ENCODE data around the gene PCNA.

The PCNA gene

DNA sequence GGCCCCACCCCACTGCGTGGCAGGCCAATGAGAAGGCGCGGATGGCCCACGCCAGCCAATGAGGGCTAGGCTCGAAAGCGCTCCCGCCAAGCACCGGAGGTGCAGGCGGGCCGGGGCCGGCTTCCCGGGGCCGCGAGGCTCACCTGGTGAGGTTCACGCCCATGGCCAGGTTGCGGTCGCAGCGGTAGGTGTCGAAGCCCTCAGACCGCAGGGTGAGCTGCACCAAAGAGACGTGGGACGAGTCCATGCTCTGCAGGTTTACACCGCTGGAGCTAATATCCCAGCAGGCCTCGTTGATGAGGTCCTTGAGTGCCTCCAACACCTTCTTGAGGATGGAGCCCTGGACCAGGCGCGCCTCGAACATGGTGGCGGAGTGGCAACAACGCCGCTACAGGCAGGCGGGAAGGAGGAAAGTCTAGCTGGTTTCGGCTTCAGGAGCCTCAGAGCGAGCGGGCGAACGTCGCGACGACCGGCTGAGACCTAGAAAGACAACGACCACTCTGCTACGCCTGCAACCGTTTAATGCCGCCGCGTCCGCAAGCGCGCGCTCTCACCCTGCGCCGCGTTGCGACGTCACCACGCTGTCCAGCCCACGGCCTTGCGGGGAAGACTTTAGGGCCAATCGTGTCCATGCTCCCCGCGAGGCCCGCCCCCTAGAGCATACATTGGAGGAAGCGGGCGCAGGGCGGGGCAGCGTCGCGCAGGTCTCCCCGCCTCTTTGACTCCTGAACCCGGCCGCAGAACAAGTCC is at the start of gene PCNA:
Gene PCNA (minus strand): TSS at position 524 of the 750 bp plus-strand sequence. CDS start 160 bp downstream, at position 364.
- DNase-seq (ENCODE audit: low spot score), result peak; percentile 94

DNA sequence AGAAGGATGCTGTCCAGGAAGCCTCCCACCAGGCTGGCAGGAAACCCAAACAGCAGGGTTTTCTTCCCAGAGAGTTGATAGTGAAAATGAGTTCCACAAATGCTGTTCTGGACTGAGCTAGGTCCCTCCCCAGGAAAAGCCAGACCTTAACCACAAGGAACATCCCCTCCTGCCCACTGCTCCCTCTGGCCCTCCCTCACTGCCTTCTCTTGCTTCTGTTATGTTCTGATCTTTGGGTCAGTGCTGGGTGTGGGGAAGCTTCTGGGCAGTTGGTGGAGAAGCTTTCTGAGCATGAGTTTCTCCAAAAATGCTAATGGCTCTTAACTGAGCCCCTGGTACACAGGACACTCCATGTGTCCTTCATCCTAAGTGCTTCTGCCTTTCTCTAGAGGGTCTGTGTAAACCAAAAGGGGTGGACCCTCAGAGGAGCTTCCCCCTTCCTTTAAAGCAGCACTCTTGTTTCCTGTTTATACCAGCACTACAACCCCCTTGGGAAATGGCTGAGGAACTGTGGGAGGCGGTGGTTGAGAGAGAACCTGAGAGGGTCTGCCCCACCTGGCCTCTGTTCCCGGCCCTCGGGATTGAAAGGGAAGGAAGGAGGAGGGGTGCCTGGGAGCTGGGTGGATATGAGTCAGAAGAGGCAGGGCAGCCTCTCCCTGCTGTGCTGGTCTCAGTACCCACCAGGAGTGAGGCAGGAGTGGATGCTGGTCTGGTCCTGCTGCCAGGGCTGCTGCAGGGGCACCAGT is 49.1 kb upstream of the PCNA start:
- DNase-seq (ENCODE audit: low spot score), result peak; percentile 57

DNA sequence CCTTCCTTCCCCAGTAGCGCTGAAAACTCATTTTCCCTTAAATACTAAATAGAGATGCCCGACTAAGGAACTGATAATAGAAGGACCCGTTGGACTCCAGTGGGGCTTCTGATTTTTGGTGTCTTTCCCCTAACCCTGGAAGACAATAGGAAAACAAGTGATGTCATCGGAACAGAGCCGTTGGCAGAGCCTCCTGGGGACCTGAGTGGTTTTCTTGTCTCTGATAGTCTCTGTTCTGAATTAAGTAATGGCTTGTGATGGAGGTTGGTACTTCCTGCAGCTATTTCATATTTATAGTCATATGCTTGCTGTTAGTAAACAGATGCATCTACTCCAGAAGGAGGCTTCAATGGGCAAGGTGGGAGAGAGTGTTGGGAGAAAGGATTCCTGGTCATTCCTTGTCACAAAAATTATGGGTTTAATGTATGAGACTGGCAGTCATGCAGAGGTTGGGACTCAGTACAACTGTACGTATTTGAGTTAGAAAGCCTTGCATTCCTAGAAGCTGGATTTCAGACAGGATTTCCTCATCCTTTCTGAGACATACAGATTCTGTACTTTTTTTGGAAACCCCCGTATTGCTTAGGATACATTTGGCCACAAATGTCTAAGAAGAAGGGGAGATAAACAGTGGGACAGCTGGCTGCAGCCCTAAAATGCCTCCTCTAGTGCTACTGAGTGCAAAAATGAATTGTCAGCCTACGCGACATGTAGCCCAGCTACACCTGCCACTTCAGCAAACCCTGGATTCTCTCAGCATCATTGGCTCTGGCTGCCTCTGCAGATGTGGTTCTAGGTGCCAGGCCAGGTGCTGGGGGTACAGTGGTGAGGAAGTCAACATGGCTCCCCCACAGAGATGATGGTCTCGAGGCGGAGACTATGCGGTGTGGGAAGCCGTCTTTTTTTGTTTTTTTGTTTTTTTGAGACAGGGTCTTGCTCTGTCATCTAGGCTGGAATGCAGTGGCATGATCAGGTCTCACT is 45.2 kb upstream of the PCNA start:
- no peak for DNase-seq (ENCODE audit: low spot score)

DNA sequence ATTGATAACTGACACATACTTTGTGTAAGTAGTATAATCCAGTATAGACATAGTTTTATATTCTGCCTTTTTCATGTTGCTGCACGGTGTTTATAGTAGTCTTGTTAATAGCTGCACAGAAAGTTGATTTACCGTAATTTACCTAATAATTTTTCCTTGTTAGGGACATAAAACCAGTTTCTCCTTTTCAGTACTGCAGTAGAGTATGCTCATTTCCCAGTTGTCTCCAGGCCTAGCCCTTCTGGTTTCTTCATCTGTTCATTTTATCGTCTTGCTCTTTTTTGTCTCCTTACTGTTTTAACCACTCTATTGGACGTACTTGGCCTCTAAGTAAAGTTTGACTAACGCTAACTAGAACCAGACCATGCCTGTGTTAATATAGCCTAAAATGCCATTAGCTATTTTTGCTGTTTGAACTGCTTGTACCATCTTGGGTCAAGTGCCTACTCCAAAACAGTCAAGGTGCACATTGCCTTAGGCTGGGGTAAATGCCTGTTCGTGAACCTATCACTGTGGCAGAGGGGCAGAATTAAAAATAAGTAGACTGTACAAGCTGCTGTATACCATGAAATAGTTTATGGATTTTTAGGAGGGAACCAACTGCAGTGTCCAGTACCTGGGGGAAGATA is 41.9 kb upstream of the PCNA start:
- DNase-seq (ENCODE audit: low spot score), result no peak

DNA sequence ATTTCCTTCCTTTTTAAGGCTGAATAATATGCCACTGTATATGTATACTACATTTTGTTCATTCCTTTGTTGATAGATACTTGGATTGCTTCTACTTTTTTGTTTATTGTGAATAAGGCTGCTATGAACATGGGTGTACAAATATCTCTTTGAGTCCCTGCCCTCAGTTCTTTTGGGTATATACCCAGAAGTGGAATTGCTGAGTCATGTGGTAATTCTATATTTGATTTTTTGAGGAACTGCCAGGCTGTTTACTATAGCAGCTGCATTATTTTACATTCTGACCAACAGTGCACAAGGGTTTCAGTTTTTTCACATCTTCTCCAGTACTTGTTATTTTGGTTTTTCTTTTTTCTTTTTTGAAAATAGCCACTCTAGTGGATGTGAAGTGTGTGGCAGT is 41.1 kb upstream of the PCNA start:
- no peak for DNase-seq (ENCODE audit: low spot score)

DNA sequence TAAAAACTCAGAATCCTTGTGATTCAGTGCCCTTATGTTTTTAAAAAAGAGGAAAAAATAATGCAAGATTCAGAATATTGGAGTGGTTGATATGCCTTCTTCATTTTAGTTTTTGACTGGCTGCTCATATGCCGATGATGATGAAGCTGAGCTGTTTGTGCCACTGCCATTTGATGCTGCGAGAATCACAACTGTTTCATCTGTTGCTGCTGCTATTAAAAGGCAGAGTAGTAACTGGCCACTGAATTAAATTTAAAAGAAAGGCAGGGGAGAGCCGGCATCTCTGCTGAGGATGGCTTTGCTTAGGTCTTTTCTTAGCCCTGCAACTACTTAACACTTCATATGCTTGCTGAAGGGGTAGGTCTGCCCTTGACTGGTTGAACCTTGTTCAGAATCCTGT is 40.2 kb upstream of the PCNA start:
- DNase-seq (ENCODE audit: low spot score), result no peak

DNA sequence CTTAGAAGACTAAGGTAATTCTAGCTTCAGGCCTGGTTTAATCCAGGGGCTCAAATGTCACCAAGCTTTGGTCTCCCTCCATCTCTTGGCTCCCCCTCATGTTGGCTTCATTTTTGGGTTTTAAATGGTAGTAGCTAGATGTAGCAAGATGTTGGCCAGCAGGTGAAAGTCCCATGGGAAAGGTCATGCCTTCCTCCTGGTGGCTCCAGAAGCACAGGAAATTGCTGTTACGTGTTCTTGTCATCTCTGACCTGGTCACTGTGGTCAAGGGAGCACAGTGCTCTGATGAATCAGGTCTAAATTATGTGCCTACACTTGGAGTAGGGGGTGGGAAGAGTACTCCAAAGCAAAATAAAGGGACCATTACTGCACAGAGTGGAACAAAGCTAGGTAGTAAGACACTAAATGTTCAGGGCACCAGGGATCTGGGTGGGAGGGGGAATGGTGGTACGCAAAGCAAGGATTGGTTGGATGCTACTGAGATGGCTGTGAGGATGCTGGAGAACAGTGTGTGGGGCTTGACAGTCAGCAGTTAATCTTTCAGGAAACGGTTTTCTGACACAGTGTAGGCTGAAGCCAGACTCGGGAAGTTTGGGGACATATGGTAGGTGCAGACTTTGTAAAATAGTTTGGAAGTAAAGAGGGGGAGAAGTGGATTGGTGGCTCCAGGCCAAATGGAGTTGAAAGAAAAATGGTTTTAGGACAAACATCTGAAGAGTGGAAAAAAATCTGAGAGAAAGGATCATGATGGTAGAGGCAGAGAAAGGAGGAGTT is 37.1 kb upstream of the PCNA start:
- DNase-seq (ENCODE audit: low spot score), result no peak

DNA sequence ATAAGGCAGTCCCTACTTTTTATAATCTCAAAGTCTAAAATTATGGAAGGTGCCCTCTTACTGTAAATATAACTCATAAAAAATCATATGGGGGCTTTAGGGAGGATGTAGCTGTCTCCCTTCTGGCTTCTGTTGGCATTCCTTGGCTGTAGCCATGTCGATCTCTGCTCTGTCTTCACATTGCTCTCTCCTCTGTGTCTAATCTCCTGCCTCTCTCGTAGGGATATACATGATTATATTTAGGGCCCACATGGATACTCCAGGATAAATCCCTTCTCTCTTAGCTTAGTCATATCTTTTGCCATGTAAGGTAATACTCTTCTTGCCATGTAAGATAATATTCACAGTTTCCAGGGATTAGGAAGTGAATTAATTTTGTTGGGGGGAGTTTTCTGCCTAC is 35.6 kb upstream of the PCNA start:
- DNase-seq (ENCODE audit: low spot score), result no peak

DNA sequence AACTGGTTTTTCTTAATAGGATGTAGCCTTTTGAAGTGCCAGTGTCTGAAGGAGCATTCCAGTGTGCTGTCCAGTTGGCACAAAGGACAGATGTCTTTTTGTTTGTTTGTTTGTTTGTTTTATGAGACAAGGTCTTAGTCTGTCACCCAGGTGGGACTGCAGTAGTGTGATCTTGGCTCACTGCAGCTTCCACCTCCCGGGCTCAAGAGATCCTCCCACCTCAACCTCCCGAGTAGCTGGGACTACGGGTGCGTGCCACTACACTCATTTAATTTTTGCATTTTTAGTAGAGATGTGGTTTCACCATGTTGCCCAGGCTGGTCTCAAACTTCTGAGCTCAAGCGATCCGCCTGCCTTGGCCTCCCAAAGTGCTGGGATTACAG is 34.8 kb upstream of the PCNA start:
- no peak for DNase-seq (ENCODE audit: low spot score)

DNA sequence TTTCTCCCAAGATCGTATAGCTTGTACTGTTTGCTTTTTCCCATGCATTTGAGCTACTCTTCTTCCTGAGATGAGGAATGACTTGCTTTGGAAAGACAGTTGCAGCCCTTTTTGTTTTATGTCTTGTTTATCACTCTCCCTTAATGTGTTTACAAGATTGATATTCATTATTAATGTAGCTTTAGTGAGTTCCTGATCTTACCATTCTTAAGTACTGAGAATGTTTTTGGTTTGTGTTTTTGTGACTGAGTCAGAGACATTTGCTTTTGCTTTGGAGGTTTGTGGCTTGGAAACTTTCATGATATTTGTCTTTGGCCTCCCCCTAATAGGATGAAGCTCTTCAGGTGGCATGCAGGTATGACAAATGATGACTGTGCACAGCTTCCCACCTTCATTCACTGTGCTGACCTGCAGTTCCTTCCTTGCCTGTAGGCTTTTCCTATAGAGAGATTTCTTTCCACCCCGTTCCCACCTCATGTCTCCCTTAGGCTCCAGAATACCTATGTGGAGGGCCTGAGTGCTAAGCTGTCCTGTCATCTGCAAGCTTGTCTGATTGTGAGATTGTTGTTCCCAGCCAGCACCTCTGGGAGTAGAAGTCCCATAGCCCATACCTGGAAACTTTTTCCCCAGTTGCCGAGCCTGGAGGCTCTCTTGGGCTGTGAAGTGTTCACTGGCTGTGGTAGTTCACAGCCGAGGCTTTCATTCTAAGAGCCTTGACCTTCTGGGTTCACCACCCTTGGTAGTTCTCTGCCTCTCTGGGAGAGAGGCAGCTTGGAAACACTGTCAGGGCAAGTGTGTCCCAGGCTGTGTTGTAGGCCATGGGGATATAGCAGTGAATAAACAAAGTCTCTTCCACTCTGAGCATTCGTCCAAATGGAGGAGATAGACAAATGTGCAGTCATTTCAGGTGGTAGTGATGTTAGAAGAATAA is 34.1 kb upstream of the PCNA start:
- DNase-seq (ENCODE audit: low spot score), result no peak

DNA sequence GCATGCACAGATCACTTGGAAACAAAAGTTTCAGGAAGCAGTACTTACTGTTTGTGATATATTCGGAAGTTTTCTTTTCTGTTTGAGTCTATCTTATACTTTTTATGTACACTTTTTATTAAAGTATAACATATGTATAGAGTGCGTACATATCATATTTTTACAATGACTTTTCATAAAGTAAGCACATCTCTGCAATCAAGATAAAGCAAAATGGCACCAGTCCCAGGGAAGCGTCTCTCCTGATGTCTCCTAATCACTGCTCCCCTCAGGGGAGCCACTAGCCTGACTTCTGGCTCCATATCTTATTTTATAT is 33.4 kb upstream of the PCNA start:
- DNase-seq (ENCODE audit: low spot score), result no peak

DNA sequence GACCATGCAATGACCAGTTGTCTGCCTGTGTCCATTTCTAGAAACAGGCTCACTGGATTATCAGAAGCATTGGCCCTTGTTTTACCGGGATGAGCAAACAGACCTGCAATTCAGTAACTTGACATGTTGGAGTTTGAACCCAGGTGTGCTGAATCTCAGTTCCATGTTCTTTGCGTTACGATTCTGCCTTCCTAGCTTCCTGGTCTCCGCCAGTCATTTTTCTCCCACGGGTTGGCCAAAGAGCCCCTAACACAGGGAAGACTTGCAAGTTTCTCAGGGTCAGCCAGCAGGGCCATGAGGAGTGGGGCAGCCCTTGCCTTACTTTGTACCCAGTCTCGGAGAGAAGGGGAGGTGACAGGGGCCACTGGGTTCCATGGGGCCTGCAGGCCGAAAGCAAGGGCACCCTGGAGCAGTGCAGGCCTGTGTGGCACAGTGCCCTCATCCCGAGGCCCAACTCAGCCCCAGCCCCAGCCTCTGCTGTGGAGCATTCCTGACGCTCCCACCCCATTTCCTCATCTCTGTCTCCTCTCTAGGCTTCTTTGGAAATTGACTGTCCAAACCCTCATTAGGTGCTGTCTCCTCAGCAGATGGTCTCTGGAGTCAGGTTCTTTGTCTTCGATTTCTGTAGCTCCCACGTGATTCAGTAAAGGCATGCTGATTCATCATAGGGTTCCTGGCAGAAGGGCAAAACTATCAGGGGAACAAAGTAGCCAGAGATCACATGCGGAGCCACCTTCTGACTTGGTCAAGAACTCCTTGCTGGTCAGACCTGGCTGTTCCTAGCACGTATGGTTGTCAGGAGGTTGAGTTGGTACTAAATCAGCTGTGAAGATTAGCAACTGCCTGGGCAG is 30.7 kb upstream of the PCNA start:
- no peak for DNase-seq (ENCODE audit: low spot score)

DNA sequence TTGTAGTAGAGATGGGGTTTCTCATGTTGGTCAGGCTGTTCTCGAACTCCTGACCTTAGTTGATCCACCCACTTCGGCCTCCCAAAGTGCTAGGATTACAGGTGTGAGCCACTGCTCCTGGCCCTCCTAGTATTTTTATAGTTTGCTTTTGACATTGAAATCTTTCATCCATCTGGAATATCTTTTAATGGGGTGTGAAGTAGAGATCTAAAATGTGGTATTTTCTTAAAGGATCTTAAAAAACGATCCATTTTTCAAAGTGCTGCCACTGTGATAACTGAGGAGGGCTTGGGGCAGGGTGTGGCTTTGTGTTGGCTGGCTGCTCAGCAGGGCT is 30.1 kb upstream of the PCNA start:
- no peak for DNase-seq (ENCODE audit: low spot score)

DNA sequence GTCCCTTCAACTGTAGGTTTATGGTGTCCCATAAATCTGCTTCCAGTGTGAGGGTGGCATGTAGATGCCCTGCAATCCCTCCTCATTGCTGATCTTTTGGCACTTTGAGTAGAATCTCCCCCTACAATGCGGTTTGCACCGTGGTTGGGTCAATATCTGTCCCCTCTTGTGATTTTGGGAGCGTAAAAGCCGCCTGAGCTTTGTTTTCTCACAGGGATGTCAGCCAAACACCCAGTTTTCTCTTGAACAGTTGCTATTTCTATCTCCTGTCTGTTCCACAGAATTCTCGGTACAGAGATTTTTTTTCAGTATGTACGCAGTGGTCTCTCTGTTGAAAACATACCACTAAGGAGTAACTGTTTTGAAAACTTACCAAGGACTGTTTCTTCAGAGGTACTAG is 28.8 kb upstream of the PCNA start:
- DNase-seq (ENCODE audit: low spot score), result no peak

DNA sequence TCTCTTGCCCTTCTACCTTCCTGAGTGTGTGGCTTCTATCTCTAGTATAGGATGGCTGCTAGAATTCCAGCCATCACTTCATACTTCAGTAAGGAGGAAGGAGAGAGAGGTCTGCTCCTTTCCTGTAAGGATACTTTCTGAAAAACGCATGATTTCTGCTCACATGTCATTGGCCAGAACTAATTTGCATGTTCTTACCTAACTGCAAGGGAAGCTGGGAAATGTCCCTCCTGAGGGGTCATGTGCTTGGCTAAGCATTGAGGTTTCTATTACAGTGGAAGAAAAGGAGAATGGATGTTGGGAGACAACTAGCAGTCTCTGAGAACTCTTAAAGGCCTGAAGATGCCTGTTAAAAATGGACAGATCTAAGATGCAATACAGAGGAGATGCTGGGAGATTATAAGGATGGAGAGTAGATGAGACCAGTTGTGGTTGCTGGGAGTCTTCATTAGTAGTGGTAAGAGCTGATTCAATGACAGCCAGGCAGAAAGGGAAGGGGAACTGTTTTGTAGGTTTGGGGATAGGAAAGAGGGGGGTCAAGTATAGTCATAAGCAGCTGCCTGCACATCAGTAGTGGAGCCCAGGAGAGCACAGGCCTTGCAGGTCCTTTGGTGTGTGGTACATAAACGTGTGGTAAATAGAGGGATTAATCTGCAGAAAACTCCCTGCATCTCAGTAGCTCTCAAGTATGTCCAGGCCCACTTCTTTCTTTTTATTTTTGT is 27.3 kb upstream of the PCNA start:
- no peak for DNase-seq (ENCODE audit: low spot score)

DNA sequence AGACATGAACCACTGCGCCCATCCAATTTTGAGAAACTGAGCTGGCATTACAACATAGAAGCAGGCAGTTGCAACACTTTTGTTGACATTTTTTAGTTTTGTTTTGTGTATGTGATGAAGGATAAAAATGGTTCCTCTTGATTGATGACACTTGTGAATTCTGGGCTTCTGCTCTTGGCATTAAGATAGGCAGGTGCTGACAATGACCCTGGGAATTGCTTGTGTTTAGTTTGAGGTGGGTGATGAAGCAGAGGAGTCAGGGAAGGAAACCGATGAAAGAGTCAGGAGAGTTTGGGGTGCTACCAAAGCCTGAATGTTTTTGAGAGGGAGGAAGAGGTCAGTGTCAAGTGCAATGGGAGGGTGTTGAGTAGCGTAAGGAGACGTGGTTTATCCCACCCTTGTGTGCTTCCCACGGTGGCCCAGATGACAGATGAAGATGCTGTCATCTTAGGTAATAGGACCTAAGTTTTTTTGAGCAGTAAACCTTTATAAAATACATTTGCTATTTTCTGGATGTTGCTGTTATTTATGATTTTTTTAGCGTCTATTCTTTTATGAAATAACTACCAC is 26.4 kb upstream of the PCNA start:
- no peak for DNase-seq (ENCODE audit: low spot score)

DNA sequence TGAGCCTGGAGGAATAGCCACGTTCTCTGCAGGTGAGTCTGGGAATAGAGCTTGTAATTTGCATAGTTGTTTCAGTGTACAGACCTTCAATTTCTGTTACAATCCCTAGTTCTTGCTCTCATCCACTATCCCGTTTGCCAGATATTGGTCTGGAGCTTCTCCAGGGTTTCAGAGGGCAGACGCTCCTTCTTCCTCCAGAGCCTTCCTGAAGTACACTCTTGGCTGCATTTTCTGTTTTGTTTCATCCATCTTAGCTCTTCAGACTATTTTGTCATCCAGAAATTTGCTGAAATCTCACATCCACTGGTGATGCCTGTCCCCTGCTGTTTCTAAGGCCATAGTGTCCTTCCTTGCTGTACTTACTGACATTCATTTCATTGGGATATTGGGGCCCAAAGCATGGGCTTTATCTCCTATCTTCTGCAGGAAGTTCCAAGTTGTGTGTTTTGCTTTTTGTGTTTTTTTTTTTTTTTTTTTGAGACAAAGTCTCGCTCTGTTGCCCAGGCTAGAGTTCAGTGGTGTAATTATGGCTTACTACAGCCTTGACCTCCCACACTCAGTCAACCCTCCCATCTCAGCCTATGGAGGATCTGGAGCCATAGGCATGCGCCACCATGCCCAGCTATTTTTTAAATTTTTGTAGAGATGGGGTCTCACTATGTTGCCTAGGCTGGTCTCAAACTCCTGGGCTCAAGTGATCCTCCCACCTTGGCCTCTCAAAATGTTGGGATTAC is 25.8 kb upstream of the PCNA start:
- DNase-seq (ENCODE audit: low spot score), result no peak

DNA sequence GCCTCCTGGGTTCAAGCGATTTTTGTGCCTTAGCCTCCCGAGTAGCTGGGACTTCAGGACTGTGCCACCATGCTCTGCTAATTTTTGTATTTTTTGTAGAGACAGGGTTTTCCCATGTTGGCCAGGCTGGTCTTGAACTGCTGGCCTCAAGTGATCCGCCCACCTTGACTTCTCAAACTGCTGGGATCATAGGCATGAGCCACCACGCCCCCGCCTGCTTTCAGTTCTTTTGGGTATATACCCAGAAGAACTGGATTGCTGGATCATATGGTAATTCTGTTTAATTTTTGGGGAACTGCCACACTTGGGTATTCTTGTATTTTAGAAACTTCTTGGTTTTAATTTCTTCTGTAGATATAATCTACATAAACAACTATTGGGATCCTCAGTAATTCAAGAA is 24.1 kb upstream of the PCNA start:
- DNase-seq (ENCODE audit: low spot score), result no peak
